SK-N-MC (cell line): ENCODE data around the gene AKAP6.

ENCODE experiments used
- EZH2 ChIP-seq: fragments of 200-600 bp; sonication (generic); IDR thresholded peaks from one replicate; pipeline ENCODE4 v1.6.1; 2017; ENCODE audit warnings: antibody characterized with exemption
- POLR2AphosphoS5 ChIP-seq: IDR thresholded peaks from 2 replicates; pipeline ENCODE4 v1.6.1; 2012; ENCODE audit warnings: mild to moderate bottlenecking, low read depth, low read length, borderline replicate concordance

- TF ChIP-seq EZH2 (no peak), POLR2AphosphoS5 (no peak)
These were observed 30.8 kb upstream of the AKAP6 start for GRCh38 chr14:32298346-32298745.
